HG03025 (cell line): ENCODE measurements around the gene ST6GALNAC1.
"Not testable (repeated sequence)": the region's sequence is repeated elsewhere in the genome, so short reads cannot be mapped to it uniquely, and the experiment has no call there.

ENCODE experiments used
- ATAC-seq: cut with Tn5 transposase; IDR thresholded peaks from one replicate; pipeline ENCODE4 v1.9.1; 2021; ENCODE audit warnings: mild to moderate bottlenecking, moderate library complexity; ENCODE audit not compliant: unreplicated experiment, low FRiP score

The ST6GALNAC1 gene

DNA sequence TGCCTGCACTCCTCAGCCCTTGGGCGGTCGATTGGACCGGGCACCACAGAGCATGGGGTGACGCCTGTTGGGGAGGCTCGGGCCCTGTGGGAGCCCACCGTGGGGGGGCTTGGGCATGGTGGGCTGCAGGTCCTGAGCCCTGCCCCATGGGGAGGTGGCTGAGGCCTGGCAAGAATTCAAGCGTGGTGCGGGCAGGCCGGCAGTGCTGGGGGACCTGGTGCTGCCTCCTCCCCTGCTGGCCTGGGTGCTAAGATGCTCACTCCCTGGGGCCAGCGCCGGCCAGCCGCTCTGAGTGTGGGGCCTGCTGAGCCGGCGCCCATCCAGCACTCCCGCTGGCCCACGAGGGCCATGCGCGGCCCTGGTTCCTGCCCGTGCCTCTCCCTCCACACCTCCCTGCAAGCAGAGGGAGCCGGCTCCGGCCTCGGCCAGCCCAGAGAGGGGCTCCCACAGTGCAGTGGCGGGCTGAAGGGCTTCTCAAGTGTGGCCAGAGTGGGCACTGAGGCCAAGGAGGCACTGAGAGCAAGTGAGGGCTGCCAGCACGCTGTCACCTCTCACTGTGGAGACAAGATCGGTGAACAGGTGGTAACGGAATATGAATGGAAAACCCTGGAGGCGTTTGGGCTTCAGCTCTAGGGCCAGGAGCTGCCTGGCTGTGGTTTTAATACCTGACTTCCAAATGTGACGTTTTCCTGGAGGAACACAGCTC is 28.5 kb downstream of the ST6GALNAC1 start:
- no peak for ATAC-seq

DNA sequence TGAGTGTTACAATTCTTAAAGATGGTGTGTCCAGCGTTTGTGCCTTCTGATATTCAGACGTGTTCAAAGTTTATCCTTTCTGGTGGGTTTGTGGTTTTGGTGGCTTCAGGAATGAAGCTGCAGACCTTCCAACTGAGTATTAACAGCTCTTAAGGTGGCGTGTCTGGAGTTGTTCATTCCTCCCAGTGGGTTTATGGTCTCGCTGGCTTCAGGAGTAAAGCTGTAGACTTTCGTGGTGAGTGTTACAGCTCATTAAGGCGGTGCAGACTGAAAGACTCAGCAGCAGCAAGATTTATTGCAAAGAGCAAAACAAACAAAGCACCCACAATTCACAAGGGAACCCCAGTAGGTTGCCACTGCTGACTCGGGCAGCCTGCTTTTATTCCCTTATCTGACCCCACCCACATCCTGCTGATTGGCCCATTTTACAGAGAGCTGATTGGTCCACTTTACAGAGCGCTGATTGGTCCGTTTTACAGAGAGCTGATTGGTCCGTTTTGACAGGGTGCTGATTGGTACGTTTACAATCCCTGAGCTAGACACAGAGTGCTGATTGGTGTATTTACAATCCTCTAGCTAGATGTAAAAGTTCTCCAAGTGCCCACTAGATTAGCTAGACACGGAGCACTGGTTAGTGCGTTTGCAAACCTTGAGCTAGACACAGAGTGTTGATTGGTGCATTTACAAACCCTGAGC is 29.3 kb downstream of the ST6GALNAC1 start:
- ATAC-seq: not testable (repeated sequence)

DNA sequence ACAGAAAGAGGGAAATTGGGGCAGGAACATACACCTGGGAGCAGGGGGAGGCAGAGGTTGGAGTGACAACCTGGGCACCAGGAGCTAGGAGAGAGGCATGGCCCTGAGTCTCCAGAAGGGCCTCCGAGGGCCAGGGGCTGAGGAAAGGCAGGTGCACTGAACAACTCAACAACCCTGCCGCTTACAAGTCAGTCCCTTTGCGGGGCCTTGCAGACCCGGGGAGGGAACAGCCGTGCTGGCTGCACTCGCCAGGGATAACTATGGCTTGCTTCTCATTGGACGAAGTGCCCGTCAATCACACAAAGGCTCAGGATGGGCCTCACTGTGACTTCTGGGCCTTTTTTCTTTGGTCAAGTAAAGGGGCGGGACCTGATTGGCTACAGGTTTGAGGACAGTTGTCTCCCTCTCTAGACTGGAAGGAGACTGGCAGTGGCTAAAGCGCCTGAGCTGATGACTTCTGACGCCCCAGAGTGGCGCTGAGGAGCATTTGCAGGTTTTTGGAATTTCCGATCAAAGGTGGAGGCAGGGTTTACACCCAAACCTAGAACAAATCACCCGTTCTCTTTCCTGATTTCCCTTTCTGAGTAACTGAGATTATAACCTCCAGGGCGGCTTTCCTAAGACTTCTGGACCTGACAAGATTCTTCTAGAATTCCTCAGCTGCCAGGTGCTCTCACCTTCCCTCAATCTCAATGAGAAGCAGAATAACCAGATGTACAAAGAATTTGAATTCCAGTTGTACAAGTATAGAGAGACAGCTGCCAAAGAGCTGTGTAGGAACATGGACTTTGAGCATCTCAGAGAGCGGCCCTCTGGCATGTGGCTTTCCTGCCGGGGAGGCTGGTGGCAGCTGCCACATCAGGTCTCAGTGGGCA is 30.3 kb downstream of the ST6GALNAC1 start:
- no peak for ATAC-seq

DNA sequence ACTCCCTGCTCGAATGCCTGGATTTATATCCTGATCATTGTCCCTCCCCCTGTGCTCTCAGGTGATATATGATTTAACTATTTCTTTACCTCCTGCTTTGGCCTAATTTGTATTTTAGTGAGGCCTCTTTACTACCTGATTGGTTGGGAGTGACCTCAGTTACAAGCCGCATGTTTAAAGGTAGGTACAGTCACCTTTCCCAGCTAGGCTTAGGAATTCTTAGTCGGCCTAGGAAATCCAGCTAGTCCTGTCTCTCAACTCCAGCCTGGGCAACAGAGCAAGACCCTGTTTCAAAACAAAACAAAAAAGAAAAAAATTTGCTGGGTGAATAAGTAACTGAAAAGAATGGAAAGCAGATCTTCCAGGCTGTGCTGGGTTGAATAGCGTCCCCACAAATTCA is 31.1 kb downstream of the ST6GALNAC1 start:
- no peak for ATAC-seq

DNA sequence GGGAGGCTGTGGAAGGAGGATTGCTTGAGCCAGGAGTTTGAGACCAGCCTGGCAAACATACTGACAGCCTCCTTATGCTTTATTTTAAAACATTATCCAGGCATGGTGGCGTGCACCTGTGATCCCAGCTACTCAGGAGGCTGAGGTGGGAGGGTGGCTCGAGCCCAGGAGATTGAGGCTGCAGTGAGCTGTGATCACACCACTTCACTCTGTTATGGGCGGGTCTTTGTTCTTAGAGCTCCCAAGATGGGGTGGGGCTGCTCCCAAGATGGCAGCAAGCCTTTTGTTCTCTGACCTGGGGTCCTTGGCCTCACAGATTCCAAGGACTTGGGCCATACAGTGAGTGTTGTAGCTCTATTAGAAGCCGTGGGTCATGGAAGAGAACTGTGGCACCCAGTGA is 31.8 kb downstream of the ST6GALNAC1 start:
- no peak for ATAC-seq

DNA sequence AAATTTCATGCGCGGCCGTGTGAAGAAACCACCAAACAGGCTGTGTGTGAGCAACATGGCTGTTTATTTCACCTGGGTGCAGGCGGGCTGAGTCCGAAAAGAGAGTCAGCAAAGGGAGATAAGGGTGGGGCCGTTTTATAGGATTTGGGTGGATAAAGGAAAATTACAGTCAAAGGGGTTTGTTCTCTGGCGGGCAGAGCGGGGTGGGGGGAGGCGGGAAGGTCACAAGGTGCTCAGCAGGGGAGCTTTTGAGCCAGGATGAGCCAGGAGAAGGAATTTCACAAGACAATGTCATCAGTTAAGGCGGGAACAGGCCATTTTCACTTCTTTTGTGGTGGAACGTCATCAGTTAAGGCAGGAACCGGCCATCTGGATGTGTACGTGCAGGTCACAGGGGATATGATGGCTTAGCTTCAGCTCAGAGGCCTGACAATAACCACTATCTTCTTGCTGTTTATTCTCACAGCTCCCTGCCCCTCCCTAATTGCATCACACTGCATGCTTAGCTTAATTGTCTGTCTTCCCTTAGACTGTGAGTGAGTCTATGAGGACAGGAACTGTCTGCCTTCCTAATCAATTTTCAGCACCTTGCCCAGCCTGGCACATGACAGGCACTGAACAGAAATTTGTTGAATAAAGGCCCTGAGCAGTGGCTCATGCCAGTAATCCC is 32.3 kb downstream of the ST6GALNAC1 start:
- ATAC-seq: not testable (repeated sequence)

DNA sequence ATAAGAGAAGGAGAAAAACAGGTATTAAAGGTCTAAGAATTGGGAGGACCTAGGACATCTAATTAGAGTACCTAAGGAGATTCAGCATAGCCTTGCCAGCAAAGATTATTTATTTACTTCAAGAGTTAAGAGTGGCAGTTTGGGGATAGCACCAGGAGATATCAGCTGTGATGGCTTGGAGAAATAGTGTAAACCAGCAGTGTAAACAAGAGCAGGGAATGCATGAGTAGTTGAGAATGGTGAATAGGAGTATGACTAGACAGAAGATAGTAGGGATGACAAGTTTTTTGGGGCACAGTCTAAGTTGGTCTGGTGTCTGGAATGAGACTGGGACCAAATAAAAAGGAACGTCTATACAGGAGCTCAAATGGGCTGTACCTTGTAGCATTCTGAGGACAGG is 36.9 kb downstream of the ST6GALNAC1 start:
- not testable (repeated sequence) for ATAC-seq

DNA sequence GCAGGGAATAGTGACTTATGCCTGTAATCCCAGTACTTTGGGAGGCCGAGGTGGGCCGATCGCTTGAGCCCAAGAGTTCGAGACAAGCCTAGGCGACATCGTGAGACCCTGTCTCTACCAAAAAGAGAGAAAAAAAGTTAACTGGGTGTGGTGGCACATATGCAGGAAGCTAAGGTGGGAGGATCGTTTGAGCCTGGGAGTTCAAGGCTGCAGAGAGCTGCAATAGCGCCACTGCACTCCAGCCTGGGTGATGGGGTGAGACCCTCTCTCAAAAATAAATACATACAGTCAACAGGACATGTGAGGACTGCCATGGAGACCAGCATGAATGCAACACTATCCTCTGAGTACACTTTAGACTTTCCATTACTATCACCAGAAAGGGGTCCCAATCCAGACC is 42.5 kb downstream of the ST6GALNAC1 start:
- ATAC-seq: no peak

DNA sequence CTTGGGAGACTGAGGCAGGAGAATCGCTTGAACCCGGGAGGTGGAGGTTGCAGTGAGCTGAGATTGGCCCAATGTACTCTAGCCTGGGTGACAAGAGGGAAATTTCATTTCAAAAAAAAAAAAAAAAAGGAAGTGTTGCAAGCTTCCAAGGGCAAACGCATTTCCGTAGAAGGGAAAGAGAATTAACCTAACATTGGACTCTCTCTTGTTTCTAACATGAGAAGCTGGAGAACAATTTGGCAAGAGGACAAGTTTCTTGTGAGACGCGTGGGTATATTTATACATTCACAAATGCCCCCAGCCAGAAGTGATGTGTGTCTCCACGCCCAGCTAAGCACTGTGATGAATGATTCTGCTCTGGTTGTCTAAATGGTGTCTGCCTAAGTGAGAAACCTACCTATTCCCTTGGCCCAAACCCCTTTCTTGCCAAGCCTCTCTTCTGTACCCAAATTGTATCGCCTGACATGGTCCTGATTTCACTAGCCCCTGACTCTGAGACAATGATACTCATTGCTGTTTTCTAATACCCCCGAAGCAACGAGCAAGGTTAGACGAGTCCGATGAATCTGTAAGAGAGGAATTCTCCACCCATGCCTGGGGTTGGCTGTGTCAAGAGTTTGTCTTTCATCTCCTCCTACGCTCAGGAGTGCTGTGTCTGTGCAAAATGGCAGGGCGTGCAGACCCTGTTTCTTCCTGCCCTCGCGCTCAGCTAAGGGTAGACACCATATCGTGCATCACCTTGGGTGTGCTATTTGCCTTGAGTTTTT is 43.7 kb downstream of the ST6GALNAC1 start:
- no peak for ATAC-seq

DNA sequence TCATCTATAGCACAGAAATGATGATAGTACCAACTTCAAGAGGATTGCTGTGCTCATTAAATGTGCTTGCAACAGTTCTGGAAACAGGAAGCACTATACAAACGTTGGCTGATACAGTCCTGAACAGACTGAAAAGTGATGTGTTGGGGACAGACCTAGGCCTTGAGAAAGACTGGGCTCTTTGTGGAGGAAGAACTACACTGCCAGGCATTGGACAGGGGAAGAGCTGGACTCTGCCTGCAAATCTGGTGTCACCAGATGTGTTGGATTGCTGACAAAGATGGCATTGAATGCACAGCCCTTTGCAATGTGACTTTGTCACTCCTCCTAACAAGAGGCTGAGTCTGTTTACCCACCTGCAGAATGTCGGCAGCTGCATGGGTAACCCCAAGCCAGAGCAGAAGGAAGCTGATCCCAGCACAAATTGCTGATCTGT is 45.5 kb downstream of the ST6GALNAC1 start:
- no peak for ATAC-seq

DNA sequence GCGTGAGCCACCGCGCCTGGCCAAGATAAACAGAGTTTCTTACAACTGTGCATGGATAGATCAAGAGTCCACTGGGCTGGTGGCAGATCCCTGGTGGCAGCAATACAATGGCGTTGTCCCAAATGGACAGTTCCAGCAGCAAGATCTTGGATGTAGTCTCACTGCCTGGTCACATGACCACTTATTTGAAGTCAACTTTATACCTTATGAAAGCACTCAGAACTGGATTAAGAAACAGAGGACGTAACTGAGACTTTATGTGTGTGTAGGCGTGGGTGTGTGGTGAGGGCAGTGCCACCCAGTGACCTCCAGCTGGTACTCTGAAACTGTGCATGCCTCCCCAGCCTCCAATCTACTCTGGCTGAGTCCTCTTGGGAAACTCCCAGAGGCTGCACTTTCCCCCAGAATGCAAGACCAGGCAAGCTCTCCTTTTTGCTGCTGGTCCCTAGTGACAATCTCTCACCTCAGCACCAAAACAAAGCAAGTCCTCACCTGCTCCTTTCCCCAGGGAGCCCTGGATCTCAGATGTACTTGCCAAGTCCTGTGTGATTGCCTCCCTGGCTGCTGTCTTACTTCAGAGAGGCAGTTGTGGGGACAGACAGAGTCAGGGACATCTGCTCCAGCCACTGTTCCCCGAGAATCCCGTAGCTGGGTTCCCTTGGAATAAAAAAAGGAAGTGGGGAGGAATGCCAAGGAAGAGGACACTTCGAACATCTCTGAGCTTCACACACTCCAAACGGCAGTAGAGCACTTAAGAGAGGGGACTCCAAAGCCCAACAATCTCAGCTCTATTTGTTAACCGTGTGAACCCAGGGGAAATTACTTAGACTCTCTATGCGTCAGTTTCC is 46.2 kb downstream of the ST6GALNAC1 start:
- ATAC-seq: no peak

DNA sequence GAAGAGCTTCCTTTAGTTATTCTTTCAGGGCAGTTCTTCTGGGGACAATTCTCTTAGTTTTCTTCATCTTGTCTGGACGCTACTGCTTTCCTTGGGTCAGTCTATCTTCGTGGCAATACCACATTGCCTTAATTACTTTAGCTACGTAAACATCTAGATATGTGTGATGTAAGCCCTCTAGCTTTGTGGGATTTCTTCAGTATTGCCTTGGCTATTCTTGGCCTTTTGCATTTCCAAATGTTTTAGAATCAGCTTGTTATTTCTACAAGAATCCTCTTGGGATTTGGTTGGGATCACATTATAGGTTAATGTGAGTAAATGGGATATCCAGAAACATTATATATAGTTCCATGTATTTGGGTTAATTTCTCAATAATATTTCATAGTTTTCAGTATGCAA is 48.9 kb downstream of the ST6GALNAC1 start:
- ATAC-seq: no peak

DNA sequence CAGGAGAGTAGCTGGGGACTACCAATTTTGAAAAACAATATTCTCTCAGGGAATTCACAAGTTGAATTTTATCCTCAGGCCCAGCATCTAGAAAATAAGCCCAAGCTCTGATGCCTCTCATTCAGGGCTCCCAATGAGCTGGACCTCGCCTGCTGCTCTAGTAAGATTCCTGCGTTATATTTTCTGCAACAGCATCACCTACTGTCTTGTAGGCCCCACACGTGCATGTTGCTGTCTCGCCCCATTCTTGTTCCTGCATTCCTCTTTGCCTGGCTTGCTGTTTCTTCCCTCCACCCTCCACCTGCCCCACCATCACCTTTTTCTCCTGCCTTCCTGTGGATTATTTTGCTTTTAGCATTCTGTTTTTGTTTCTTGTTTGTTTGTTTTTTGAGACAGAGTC is 49.6 kb downstream of the ST6GALNAC1 start:
- no peak for ATAC-seq

DNA sequence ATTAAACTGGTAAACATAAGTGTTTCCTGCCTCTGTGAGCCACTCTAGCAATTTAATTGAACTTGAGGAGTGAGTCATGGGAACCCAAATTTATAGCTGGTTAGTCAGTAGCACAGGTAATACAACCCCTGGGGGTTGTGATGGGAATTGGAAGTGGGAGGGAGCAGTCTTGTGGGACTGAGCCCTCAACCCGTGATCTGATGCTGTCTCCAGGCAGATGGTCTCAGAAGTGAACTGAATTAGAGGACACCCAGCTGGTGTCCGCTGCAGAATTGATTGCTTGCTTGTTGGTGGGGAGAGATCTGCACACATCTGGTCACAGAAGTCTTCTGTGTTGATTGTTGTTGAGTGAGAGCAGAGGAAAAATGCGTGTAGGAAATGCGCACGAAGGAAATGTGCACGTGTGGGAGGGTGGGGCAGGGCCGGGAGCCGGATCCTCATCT is 50.2 kb downstream of the ST6GALNAC1 start:
- ATAC-seq: no peak

DNA sequence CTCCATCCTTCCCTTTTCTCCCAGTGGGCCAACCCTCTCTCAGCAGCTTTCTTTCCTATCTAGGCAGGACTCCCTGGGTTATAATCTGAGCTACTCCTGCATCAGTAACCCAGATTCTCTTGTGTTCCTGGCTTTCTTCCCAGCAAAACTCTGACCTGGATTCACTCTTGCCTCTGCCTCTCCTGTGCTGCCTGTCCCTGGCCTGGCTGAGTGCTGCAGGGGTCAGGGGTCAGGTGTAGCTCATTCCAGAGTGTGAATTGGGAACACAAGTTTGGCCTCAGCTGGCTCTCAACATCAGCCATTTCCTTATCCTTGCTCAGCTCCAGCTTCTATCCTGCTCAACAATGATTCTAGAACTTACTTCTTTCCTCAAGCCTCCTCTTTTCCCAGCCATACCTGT is 55.4 kb downstream of the ST6GALNAC1 start:
- no peak for ATAC-seq

DNA sequence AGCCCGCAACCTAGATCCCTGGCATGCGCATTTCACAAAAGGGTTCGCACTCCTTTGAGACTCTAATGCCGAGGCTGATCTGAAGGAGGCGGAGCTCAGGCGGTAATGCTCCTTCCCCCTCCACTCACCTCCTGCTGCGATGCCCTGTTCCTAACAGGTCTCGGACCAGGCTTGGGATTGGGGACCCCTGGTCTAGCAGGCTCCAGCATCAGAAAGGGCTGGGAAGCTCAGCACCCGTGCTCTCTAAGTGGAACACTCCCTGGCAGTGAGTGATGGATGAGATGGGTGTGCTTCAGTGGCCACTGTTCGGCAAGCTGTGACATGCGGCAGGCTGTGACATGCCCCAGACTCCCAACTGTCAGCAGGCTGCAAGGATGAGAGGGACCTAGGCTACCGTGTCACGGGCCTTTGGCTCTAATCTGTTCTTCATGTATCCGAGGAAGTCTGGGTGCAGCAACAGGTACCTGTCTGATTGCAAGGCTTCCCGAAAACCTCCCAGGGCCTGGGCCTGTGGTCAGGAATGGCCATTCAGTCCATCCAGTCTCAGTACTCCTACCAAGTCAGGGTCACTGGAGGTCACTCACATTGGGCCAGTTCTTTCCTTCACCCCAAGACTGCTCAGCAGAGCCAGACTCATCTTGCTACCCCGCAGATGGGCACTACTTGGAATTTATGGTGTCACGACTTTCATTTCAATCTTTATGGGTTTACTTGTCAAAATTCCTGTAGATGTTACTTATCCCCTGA is 56.6 kb downstream of the ST6GALNAC1 start:
- ATAC-seq: no peak

DNA sequence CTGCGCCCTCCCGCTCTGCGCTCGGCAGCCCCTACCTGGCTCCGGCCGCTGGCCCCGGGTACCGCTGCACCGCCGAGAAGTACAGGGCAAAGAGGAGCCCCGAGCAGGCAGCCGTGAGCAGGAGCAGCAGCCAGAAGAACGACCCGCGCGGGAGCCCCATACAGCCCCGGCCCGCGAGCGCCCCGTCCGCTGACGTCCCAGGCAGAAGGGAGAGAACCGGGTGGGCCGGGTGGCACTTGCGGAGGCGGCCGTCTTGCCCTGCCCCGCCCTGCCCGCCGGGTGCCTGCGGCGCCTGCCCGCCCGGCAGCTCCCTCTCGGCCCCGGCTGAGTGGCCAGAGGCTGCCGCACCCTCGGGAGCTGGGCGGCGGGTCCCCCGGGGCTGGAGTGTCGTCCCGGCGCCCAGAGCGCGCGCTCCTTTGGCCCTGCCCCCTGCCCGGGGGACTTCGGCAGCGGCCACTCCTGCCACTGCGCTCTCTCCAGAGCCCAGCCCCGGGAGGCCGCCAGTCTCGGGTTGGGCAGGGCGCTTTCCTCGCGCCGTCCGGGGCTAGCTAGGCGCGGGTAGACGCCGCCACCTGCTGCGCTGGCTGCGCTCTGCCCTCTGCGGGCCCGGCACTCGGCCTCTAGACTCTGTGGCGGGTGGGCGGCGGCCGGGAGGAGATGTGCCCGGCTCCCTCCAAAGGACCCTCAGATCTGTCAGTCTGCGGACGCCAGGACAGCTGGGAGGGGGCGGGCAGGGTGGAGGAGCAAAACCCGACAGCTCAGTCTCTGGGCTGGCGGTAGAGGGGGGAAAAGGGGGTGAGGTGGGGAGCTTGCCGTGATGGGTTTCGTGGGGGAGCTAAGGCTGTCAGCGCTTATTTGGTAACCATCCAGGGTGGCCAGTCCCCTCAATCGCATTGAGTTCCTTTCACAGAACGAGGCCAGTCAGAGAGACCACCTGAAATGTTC is 57.6 kb downstream of the ST6GALNAC1 start, which contains the start of gene ST6GALNAC2:
Gene ST6GALNAC2 (minus strand): TSS at position 212 of the 945 bp plus-strand sequence. CDS start 52 bp downstream, at position 160.
- no peak for ATAC-seq
